ENCODE results near the gene RHOH.
"Not testable (repeated sequence)": the region's sequence is repeated elsewhere in the genome, so short reads cannot be mapped to it uniquely, and the experiment has no call there.

Gene RHOH

DNA sequence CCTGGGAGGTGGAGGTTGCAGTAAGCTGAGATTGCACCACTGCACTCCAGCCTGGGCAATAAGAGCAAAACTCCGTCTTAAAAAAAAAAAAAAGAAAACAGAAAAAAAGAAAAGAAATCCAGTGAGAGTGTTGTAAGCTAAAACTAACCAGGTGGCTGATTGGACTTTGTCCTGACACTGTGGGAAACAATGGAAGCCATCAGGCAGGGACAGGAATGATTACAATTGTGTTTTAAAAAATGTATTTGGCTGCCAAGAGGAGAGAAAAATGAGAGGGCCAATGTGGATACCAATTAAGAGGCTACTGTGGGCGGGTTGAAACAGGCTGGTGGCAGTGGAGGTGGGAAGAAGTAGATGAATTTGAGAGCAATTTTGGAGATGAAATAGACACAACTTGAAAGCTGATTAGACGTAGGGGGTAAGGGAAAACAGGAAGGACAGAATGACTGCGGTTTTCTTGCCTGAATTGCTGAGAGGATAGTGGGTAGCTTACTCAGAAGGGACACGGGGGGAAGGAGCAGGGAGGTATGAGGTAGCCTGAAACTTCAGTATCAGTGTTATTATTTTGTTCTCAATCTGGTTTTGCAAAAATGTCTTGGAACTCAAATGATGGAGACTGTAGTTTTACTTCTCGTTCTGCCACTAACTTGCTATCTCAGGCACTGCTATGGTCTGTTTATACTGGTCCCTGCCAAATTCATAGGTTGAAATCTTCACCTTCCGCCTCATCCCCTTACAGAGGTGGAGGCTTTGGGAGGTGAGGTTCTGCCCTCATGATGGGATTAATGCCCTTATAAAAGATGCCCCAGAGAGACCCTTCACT, 92.7 kb downstream of the RHOH start:
- no peak for DNase-seq (ENCODE audit: low read depth)
- H3K4me3 ChIP-seq (ENCODE audit: low read depth, low read length): no peak overlapping the region
- TF ChIP-seq, protein P1, sequence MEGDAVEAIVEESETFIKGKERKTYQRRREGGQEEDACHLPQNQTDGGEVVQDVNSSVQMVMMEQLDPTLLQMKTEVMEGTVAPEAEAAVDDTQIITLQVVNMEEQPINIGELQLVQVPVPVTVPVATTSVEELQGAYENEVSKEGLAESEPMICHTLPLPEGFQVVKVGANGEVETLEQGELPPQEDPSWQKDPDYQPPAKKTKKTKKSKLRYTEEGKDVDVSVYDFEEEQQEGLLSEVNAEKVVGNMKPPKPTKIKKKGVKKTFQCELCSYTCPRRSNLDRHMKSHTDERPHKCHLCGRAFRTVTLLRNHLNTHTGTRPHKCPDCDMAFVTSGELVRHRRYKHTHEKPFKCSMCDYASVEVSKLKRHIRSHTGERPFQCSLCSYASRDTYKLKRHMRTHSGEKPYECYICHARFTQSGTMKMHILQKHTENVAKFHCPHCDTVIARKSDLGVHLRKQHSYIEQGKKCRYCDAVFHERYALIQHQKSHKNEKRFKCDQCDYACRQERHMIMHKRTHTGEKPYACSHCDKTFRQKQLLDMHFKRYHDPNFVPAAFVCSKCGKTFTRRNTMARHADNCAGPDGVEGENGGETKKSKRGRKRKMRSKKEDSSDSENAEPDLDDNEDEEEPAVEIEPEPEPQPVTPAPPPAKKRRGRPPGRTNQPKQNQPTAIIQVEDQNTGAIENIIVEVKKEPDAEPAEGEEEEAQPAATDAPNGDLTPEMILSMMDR (IDR thresholded peaks at IDR 0.05; ENCODE audit: low read depth, low read length, missing control alignments): no peak

DNA sequence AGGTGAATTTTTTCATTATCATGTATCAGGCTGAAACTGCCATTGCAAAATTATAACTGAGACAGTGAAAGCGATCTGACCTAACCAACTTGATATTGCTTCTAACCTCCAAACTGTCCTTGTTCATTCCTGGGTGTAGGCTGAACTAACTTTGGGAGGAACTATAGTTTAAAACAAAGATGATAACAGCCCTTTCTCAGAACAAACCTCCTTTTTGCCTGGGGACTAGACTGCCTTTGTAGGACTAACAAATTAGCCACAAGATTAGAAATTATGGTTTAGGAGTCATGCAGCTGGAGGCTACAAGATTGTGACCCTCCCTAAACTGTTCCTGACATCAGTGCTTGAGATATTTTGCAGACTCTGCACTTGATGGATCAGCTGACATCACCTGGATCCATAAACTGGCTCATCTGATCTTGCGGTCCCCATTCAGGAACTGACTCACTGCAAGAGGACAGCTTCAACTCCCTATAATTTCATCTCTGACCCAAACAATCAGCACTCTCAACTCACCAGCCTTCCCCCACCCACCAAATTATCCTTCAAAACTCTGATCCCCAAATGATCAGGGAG, 93.9 kb downstream of the RHOH start:
- not testable (repeated sequence) for H3K4me3 ChIP-seq (ENCODE audit: low read depth, low read length); DNase-seq (ENCODE audit: low read depth)

DNA sequence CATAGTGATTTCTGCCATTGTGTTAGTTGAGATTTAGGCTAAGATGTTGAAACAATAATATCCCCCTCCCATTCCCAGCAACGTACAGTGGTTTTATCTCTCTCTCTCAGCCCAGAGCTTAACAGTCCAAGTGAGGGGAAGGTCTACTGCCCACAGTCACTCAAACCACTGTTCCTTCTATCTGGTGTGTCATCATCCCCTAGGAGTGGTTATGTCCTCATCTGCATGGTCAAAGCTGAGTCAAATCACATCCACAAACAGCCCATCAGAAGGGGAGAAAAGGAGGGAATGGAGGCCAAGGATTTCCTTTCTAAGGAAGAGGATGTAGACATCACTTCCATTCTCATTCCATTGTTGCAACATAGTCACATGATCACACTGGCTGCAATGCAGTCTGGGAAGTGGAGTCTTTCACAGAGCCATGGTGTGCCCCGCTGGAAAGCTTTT, 95.5 kb downstream of the RHOH start:
- DNase-seq (ENCODE audit: low read depth): no peak
- H3K4me3 ChIP-seq (ENCODE audit: low read depth, low read length): no peak overlapping the region
- TF ChIP-seq, protein P1 (IDR thresholded peaks at IDR 0.05; ENCODE audit: low read depth, low read length, missing control alignments): no peak

DNA sequence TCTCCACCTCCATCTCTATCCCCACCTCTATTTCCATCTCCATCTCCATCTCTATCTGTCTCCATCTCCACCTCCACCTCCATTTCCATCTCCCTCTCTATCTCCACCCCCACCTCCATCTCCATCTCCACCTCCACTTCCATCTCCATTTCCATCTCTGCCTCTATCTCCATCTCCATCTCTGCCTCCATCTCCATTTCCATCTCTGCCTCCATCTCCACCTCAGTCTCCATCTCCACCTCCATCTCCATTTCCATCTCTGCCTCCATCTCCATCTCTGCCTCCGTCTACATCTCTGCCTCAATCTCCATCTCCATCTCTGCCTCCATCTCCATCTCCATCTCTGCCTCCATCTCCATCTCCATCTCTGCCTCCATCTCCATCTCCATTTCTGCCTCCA, 97.5 kb downstream of the RHOH start:
- H3K4me3 ChIP-seq (ENCODE audit: low read depth, low read length): no peak overlapping the region
- no peak for DNase-seq (ENCODE audit: low read depth)
- TF ChIP-seq, protein P1 (IDR thresholded peaks at IDR 0.05; ENCODE audit: low read depth, low read length, missing control alignments): no peak

DNA sequence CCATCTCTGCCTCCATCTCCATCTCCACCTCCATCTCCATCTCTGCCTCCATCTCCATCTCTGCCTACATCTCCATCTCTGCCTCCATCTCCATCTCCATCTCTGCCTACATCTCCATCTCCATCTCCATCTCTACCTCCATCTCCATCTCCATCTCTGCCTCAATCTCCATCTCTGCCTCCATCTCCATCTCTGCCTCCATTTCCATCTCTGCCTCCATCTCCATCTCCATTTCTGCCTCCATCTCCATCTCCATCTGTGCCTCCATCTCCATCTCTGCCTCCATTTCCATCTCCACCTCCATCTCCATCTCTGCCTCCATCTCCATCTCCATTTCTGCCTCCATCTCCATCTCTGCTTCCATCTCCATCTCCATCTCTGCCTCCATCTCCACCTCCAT, 98.2 kb downstream of the RHOH start:
- H3K4me3 ChIP-seq (ENCODE audit: low read depth, low read length); DNase-seq (ENCODE audit: low read depth): not testable (repeated sequence)

DNA sequence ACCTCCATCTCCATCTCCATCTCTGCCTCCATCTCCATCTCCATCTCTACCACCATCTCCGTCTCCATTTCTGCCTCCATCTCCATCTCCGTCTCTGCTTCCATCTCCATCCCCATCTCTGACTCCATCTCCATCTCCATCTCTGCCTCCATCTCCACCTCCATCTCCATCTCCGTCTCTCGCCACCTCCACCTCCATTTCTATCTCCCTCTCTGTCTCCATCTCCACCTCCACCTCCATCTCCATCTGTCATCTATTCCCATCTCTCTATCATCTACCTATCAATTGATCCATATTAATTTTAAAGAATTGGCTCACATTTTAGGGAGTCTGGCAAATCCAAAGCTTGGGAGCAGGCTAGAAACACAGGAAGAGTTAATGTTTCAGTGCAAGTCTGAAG, 98.7 kb downstream of the RHOH start:
- H3K4me3 ChIP-seq (ENCODE audit: low read depth, low read length): no peak overlapping the region
- TF ChIP-seq, protein P1 (IDR thresholded peaks at IDR 0.05; ENCODE audit: low read depth, low read length, missing control alignments): no peak
- no peak for DNase-seq (ENCODE audit: low read depth)
